Activated CD4-positive, alpha-beta T cell treated with anti-CD3 and anti-CD28 coated beads, Interleukin-2, amount 10 ng/mL, durations not matched to agents 24 days and 14 days (primary cell): ENCODE measurements around the gene OAT. TPM values are rescaled to one million over a fixed set of nuclear protein-coding genes. Genes with fewer than 3 reads are reported as not detected.
"Not testable (repeated sequence)": the region's sequence is repeated elsewhere in the genome, so short reads cannot be mapped to it uniquely, and the experiment has no call there.

Experiments
- DNase-seq: peaks from one replicate; pipeline ENCODE4 v3.0.0; 2022
- H3K27ac Mint-ChIP-seq: one replicate; pipeline ENCODE4 v1.8.0; 2022; ENCODE audit warnings: mild to moderate bottlenecking, mixed read lengths
- H3K27me3 Mint-ChIP-seq: one replicate; pipeline ENCODE4 v1.8.0; 2022; ENCODE audit warnings: mixed read lengths
- H3K36me3 Mint-ChIP-seq: one replicate; pipeline ENCODE4 v1.8.0; 2022; ENCODE audit warnings: low read depth, mild to moderate bottlenecking, mixed read lengths
- H3K4me1 Mint-ChIP-seq: one replicate; pipeline ENCODE4 v1.8.0; 2021; ENCODE audit warnings: mixed read lengths
- H3K4me3 Mint-ChIP-seq: one replicate; pipeline ENCODE4 v1.8.0; 2022; ENCODE audit warnings: mild to moderate bottlenecking, moderate library complexity, mixed read lengths
- H3K9me3 Mint-ChIP-seq: one replicate; pipeline ENCODE4 v1.8.0; 2021; ENCODE audit warnings: mixed read lengths
- intact Hi-C: fragments of 100-400 bp; cut with micrococcal nuclease; formaldehyde crosslinking; loops from one replicate; pipeline ENCODE4 v1.15.1; 2023
- total RNA-seq: library from RNA; stranded (reverse); gene quantifications from 2 replicates; pipeline ENCODE4 v1.2.3, GENCODE V29; 2022

Gene OAT
- total RNA-seq, 1 donor from 2014 or later: 40.2 TPM

- H3K4me3 Mint-ChIP-seq: no peak overlapping the region
Measured at GRCh38 chr10:124453960-124454610, 35.4 kb upstream of the OAT start.

GRCh38 chr10:124451276-124451675, 32.6 kb upstream of the OAT start:
- intact Hi-C loops: no loop called here
- DNase-seq: no peak
- Mint-ChIP-seq H3K27ac (no peak overlapping the region), H3K36me3 (no peaks in the 10 kb centered on the region), H3K9me3 (no peaks in the 10 kb centered on the region), H3K4me1 (peaks cover 10% of the 10 kb centered on the region), H3K4me3 (no peak overlapping the region), H3K27me3 (peaks cover 78% of the 10 kb centered on the region)

More at GRCh38 chr10:124453960-124454610, 35.4 kb upstream of the OAT start:
- Mint-ChIP-seq H3K27me3 (peaks cover 69% of the 10 kb centered on the region), H3K36me3 (no peaks in the 10 kb centered on the region), H3K27ac (no peak overlapping the region), H3K4me1 (peaks cover 7% of the 10 kb centered on the region), H3K9me3 (no peaks in the 10 kb centered on the region)
- intact Hi-C loops: no loop called here
- DNase-seq: no peak

DNA sequence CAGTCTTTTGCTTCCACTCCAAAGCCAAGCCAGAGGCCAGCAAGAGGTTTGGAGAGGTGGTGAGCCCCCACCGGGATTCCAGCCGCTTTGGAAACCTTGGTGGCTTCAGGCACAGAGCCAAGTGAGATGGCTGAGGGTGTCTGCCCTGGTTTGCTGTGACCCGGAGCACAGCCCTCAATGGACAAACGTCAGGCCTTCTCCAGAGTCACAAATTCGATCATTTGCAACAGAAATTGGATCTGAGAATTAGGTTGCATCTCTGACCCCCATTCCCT, 32.0 kb upstream of the OAT start:
- Mint-ChIP-seq H3K27me3 (peaks cover 78% of the 10 kb centered on the region), H3K27ac (no peak overlapping the region), H3K4me1 (peaks cover 10% of the 10 kb centered on the region), H3K36me3 (no peaks in the 10 kb centered on the region), H3K4me3 (peak overlapping the region; percentile 22), H3K9me3 (no peaks in the 10 kb centered on the region)
- DNase-seq: no peak
- intact Hi-C loops: no loop called here

DNA sequence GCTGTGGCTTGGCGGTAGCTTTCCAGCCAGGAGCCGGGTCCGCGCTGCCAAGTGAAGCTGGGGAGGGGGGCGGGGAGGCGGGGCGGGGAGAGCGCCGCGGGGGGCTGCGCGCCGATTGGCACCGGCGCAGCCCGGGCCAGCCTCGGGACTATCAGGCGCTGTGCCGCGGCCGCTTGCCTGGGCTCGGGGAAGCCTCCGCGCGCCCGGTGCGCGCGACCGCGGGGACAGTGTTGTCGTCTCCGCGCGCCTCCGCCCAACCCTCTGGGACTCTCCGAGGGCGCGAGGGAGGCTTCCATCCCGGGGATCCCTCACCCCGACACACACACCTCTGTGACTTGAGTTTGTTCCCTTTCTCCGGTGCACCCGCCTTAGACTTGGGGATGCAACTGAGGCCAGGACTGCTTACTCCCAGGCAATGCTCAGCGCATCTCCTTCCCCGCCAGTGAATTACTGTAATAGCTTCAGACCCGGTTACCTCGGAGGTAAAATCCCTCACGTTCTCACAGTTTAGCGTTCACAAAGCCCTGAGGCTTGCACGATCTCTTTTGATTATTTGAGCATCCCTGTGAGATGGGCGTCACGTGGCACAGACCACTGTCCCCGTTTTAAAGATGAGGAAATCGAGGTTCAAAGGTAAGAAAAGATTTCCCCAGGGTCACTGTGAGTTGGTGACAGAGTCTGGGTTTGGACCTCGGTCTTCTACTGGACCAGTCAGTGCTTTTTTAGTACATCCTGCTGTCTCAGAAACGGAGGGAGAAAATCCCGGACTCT, 31.5 kb upstream of the OAT start, which contains the start of gene NKX1-2:
NKX1-2 (minus strand) TSS at position 24 of the 771 bp plus-strand sequence. CDS start 92 bp downstream, outside the sequence.
- no peaks in the 10 kb centered on the region for H3K36me3 Mint-ChIP-seq

GRCh38 chr10:124449170-124450011, 30.7 kb upstream of the OAT start:
- Mint-ChIP-seq H3K36me3 (no peaks in the 10 kb centered on the region), H3K4me3 (peak overlapping the region; percentile 12)
- no peak for DNase-seq

More for the DNA sequence above, 31.5 kb upstream of the OAT start, which contains the start of gene NKX1-2:
- peak within 1 kb of the TSS; percentile 49 for H3K4me3 Mint-ChIP-seq
- peak; percentile 61 for DNase-seq
- no peaks in the 10 kb centered on the region for H3K9me3 Mint-ChIP-seq
- no peak within 1 kb of the TSS for H3K27ac Mint-ChIP-seq
- H3K4me1 Mint-ChIP-seq: peaks cover 10% of the 10 kb centered on the region
- peaks cover 80% of the 10 kb centered on the region for H3K27me3 Mint-ChIP-seq
- intact Hi-C loops: no loop called here

GRCh38 chr10:124448696-124449169, 30.0 kb upstream of the OAT start:
- Mint-ChIP-seq H3K27me3 (peaks cover 75% of the 10 kb centered on the region), H3K36me3 (no peaks in the 10 kb centered on the region), H3K4me1 (peaks cover 10% of the 10 kb centered on the region), H3K27ac (no peak overlapping the region), H3K9me3 (no peaks in the 10 kb centered on the region), H3K4me3 (no peak overlapping the region)
- intact Hi-C loops: no loop called here
- no peak for DNase-seq

More at GRCh38 chr10:124449170-124450011, 30.7 kb upstream of the OAT start:
- intact Hi-C loops: no loop called here
- Mint-ChIP-seq H3K4me1 (peaks cover 10% of the 10 kb centered on the region), H3K27me3 (peaks cover 79% of the 10 kb centered on the region), H3K27ac (no peak overlapping the region), H3K9me3 (no peaks in the 10 kb centered on the region)

- no peak for DNase-seq
- H3K36me3 Mint-ChIP-seq: no peaks in the 10 kb centered on the region
- intact Hi-C loops: no loop called here
Measured at GRCh38 chr10:124447751-124448466, 29.2 kb upstream of the OAT start.

DNA sequence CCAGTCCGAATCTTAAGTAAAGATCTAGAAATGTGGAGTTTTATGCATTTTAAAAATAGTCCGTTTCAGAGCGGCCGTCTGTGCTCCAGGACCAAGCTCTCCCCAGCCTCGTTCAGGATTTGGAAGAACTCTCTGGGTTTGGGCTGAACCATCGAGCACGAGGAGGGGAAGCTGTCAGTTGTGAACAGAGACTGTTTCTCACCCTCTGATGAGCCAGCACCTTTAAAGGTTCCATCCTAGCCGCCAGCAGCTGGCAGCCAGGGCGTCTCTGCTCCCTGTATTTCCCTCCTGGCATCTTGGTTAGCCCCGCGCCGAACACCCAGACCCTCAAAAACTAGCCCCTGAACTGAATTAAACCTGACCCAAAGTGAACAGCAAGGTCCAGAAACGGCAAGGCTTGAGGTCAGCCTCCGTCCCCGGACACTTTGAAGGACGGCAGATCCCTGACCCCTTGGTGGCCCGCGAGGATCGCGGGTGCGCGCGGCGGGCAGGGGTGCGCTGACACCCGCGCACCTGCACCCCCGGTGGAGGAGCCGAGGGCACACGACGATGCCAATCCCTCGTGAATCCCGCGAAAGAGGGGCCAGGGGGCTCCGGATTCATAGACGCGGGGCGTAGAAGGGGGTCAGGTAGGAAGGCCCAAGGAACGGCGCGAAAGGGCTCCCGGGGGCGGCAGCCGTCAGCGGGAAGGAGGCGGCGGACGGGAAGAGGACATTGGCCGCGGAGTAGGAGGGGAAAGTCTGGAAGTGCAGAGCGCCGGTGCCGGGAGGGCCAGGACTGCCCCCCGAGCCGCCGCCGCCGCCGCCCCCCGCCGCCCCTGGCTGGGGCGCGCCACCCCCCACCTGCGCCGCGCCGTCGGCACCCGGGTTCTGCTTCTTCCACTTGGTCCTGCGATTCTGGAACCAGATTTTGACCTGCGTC, 28.4 kb upstream of the OAT start:
- H3K27ac Mint-ChIP-seq: no peak overlapping the region
- peaks cover 64% of the 10 kb centered on the region for H3K27me3 Mint-ChIP-seq
- no peak for DNase-seq
- H3K9me3 Mint-ChIP-seq: no peaks in the 10 kb centered on the region
- H3K36me3 Mint-ChIP-seq: no peaks in the 10 kb centered on the region
- no peak overlapping the region for H3K4me3 Mint-ChIP-seq
- H3K4me1 Mint-ChIP-seq: peaks cover 10% of the 10 kb centered on the region
- intact Hi-C loops: no loop called here

More at GRCh38 chr10:124447751-124448466, 29.2 kb upstream of the OAT start:
- peaks cover 10% of the 10 kb centered on the region for H3K4me1 Mint-ChIP-seq
- peak overlapping the region; percentile 39 for H3K4me3 Mint-ChIP-seq
- H3K9me3 Mint-ChIP-seq: no peaks in the 10 kb centered on the region
- H3K27me3 Mint-ChIP-seq: peaks cover 69% of the 10 kb centered on the region
- no peak overlapping the region for H3K27ac Mint-ChIP-seq

- H3K9me3 Mint-ChIP-seq, H3K4me3 Mint-ChIP-seq, H3K27ac Mint-ChIP-seq, H3K36me3 Mint-ChIP-seq, intact Hi-C loops, H3K4me1 Mint-ChIP-seq, DNase-seq: not testable (repeated sequence)
- H3K27me3 Mint-ChIP-seq: peaks cover 30% of the 10 kb centered on the region
Measured at GRCh38 chr10:124441694-124442093, 23.0 kb upstream of the OAT start.

DNA sequence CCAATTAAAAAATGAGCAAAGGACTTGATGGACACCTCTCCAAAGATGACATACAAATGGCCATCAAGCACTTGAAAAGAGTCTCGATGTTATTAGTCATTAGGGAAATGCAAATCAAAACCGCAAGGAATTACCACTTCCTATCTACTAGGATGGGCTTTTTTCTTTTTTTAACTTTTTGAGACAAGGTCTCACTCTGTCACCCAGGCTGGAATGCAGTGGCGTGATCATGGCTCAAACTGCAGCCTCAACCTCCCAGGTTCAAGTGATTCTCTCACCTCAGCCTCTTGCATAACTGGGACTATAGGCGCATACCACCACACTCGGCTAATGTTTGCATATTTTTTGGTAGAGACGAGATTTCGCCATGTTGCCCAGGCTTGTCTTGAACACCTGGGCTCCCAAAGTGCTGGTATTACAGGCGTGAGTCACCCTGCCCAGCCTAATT, 17.5 kb upstream of the OAT start:
- Mint-ChIP-seq H3K36me3 (no peaks in the 10 kb centered on the region), H3K27me3 (peaks cover 5% of the 10 kb centered on the region), H3K27ac (no peak overlapping the region), H3K4me3 (no peak overlapping the region), H3K9me3 (no peaks in the 10 kb centered on the region), H3K4me1 (no peaks in the 10 kb centered on the region)
- no peak for DNase-seq
- intact Hi-C loops: no loop called here

- intact Hi-C loops, H3K27ac Mint-ChIP-seq, DNase-seq: not testable (repeated sequence)
Measured at GRCh38 chr10:124435683-124436082, 17.0 kb upstream of the OAT start.

DNA sequence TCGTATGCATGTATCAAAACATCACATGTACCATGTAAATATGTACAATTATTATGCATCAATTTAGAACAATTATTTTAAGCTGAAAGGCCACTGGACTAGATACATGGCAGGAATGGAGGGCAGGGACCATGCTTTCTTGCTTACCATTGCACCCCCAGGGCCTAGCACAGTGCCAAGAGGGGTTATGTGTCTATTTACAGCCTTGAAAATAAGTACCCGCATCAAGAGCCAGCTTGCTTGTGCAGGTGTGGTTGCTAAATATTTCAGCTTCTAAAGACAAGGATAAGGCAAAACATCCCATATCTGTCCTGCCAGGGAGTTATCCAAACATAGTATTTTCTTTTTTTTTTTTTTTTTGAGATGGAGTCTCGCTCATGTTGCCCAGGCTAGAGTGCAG, 14.7 kb upstream of the OAT start:
- Mint-ChIP-seq H3K27me3 (peaks cover 12% of the 10 kb centered on the region), H3K4me1 (no peaks in the 10 kb centered on the region), H3K4me3 (no peak overlapping the region), H3K9me3 (no peaks in the 10 kb centered on the region), H3K27ac (no peak overlapping the region), H3K36me3 (no peaks in the 10 kb centered on the region)
- intact Hi-C loops: no loop called here
- DNase-seq: no peak

More at GRCh38 chr10:124435683-124436082, 17.0 kb upstream of the OAT start:
- not testable (repeated sequence) for H3K4me3 Mint-ChIP-seq, H3K4me1 Mint-ChIP-seq, H3K36me3 Mint-ChIP-seq, H3K9me3 Mint-ChIP-seq, H3K27me3 Mint-ChIP-seq
